Measurements from ENCODE around the gene GLTPD2. TPM values are rescaled to one million over a fixed set of nuclear protein-coding genes. Genes with fewer than 3 reads are reported as not detected.
"Not testable (repeated sequence)": the region's sequence is repeated elsewhere in the genome, so short reads cannot be mapped to it uniquely, and the experiment has no call there.

The GLTPD2 gene
- total RNA-seq, 2 donors from 2014 or later = not detected

- Mint-ChIP-seq H3K27ac (peak overlapping the region in 1 of 2 donors; percentile 23), H3K9me3 (no peaks in the 10 kb centered on the region), H3K36me3 (no peaks in the 10 kb centered on the region)
- DNase-seq (ENCODE audit: low spot score in 2 of 2) = no peak
- ATAC-seq = no peak
These were observed 34.8 kb downstream of the GLTPD2 start for GRCh38 chr17:4823373-4824089.

GRCh38 chr17:4827399-4827798 is 38.6 kb downstream of the GLTPD2 start:
- no peak overlapping the region for H3K27ac Mint-ChIP-seq
- H3K9me3 Mint-ChIP-seq = no peaks in the 10 kb centered on the region
- DNase-seq (ENCODE audit: low spot score in 2 of 2) = no peak
- no peaks in the 10 kb centered on the region for H3K36me3 Mint-ChIP-seq
- ATAC-seq = no peak

- ATAC-seq = peak; percentile 31 to 45
- not testable (repeated sequence) for DNase-seq (ENCODE audit: low spot score in 2 of 2); H3K9me3 Mint-ChIP-seq
- peaks cover 0 to 11% of the 10 kb centered on the region in 2 donors for H3K36me3 Mint-ChIP-seq
- H3K27ac Mint-ChIP-seq = peak overlapping the region; percentile 74 to 98
These were observed 44.0 kb downstream of the GLTPD2 start for GRCh38 chr17:4832829-4833177.

GRCh38 chr17:4833178-4833940 is 44.6 kb downstream of the GLTPD2 start, which contains the start of gene MINK1:
Gene MINK1 (plus strand): TSS chr17:4833340. CDS start chr17:4833584, 244 bp downstream.
- Mint-ChIP-seq H3K9me3 (no peaks in the 10 kb centered on the region), H3K27ac (peak within 1 kb of the TSS; percentile 74 to 98), H3K36me3 (peaks cover 0 to 14% of the 10 kb centered on the region in 2 donors)
- DNase-seq (ENCODE audit: low spot score in 2 of 2) (peak; percentile 87 to 92), ATAC-seq (peak; percentile 89 to 93)

- H3K36me3 Mint-ChIP-seq = peaks cover 0 to 14% of the 10 kb centered on the region in 2 donors
- no peaks in the 10 kb centered on the region for H3K9me3 Mint-ChIP-seq
- DNase-seq (ENCODE audit: low spot score in 2 of 2) = no peak
- peak overlapping the region; percentile 74 to 83 for H3K27ac Mint-ChIP-seq
- no peak for ATAC-seq
These were observed 45.3 kb downstream of the GLTPD2 start for GRCh38 chr17:4833941-4834680.

GRCh38 chr17:4834681-4835020 is 45.9 kb downstream of the GLTPD2 start:
- Mint-ChIP-seq H3K27ac (peak overlapping the region in 1 of 2 donors; percentile 24), H3K36me3 (peaks cover 0 to 20% of the 10 kb centered on the region in 2 donors), H3K9me3 (no peaks in the 10 kb centered on the region)
- DNase-seq (ENCODE audit: low spot score in 2 of 2) = no peak
- no peak for ATAC-seq

GRCh38 chr17:4836221-4836620 is 47.5 kb downstream of the GLTPD2 start:
- Mint-ChIP-seq H3K36me3 (peaks cover 0 to 29% of the 10 kb centered on the region in 2 donors), H3K27ac (no peak overlapping the region), H3K9me3 (no peaks in the 10 kb centered on the region)
- DNase-seq (ENCODE audit: low spot score in 2 of 2) = no peak
- no peak for ATAC-seq

GRCh38 chr17:4837471-4838308 is 48.9 kb downstream of the GLTPD2 start:
- ATAC-seq = no peak
- no peak overlapping the region for H3K27ac Mint-ChIP-seq
- peaks cover 0 to 29% of the 10 kb centered on the region in 2 donors for H3K36me3 Mint-ChIP-seq
- no peaks in the 10 kb centered on the region for H3K9me3 Mint-ChIP-seq
- DNase-seq (ENCODE audit: low spot score in 2 of 2) = no peak

- Mint-ChIP-seq H3K27ac (no peak overlapping the region), H3K36me3 (peaks cover 0 to 29% of the 10 kb centered on the region in 2 donors), H3K9me3 (no peaks in the 10 kb centered on the region)
- no peak for ATAC-seq
- DNase-seq (ENCODE audit: low spot score in 2 of 2) = no peak
These were observed 49.6 kb downstream of the GLTPD2 start for GRCh38 chr17:4838309-4838785.

- H3K27ac Mint-ChIP-seq = peak overlapping the region in 1 of 2 donors; percentile 12
- H3K9me3 Mint-ChIP-seq = no peaks in the 10 kb centered on the region
- no peak for DNase-seq (ENCODE audit: low spot score in 2 of 2)
- peaks cover 0 to 23% of the 10 kb centered on the region in 2 donors for H3K36me3 Mint-ChIP-seq
- ATAC-seq = peak; percentile 41 to 55
These were observed 50.5 kb downstream of the GLTPD2 start for GRCh38 chr17:4839221-4839620.

Other genes starting within 250 kb of the GLTPD2 start
- gene MYBBP1A, start 233.6 kb upstream of the GLTPD2 start, total RNA-seq = 10 to 100 TPM; 62.3 to 71.3 TPM
- gene GGT6, start 228.4 kb upstream of the GLTPD2 start, total RNA-seq = not detected
- gene SMTNL2, start 204.4 kb upstream of the GLTPD2 start, total RNA-seq = not detected
- under 1 TPM in 1 of 2 donors, not detected in 1; 0.14 TPM for gene ALOX15, start 147.3 kb upstream of the GLTPD2 start, total RNA-seq
- 100 to 1,000 TPM in 1 of 2 donors, 10 to 100 TPM in 1; 99.1 to 126 TPM for gene PELP1, start 84.8 kb upstream of the GLTPD2 start, total RNA-seq
- gene ARRB2, start 78.3 kb upstream of the GLTPD2 start, total RNA-seq = 100 to 1,000 TPM; 209 to 271 TPM
- 10 to 100 TPM; 22.8 to 24.5 TPM for gene MED11, start 57.5 kb upstream of the GLTPD2 start, total RNA-seq
- gene ZMYND15, start 49.1 kb upstream of the GLTPD2 start, total RNA-seq = under 1 TPM; 0.29 to 0.36 TPM
- gene CXCL16, start 49.0 kb upstream of the GLTPD2 start, total RNA-seq = 1 to 10 TPM; 4.9 to 6.1 TPM
- not detected for gene TM4SF5, start 17.1 kb upstream of the GLTPD2 start, total RNA-seq
- under 1 TPM in 1 of 2 donors, not detected in 1; 0.50 TPM for gene VMO1, start 2.6 kb upstream of the GLTPD2 start, total RNA-seq
- 100 to 1,000 TPM; 133 to 135 TPM for gene PSMB6, start 7.2 kb downstream of the GLTPD2 start, total RNA-seq
- gene PLD2, start 18.2 kb downstream of the GLTPD2 start, total RNA-seq = 10 to 100 TPM; 23.6 to 31.4 TPM
- 10 to 100 TPM; 83.0 to 84.9 TPM for gene MINK1, start 44.4 kb downstream of the GLTPD2 start, total RNA-seq
- 1 to 10 TPM in 1 of 2 donors, under 1 TPM in 1; 0.59 to 2.9 TPM for gene C17orf107, start 110.6 kb downstream of the GLTPD2 start, total RNA-seq
- under 1 TPM in 1 of 2 donors, not detected in 1; 0.27 TPM for gene CHRNE, start 114.1 kb downstream of the GLTPD2 start, total RNA-seq
- not detected for gene GP1BA, start 143.3 kb downstream of the GLTPD2 start, total RNA-seq
- 10 to 100 TPM; 69.4 to 89.1 TPM for gene SLC25A11, start 151.1 kb downstream of the GLTPD2 start, total RNA-seq
- 100 to 1,000 TPM; 188 to 241 TPM for gene RNF167, start 151.3 kb downstream of the GLTPD2 start, total RNA-seq
- gene PFN1, start 159.6 kb downstream of the GLTPD2 start, total RNA-seq = 1,000 to 10,000 TPM; 1,929 to 1,966 TPM
- gene ENO3, start 162.2 kb downstream of the GLTPD2 start, total RNA-seq = 10 to 100 TPM; 32.1 to 47.9 TPM
- gene SPAG7, start 178.9 kb downstream of the GLTPD2 start, total RNA-seq = 10 to 100 TPM; 70.3 to 94.6 TPM
- 10 to 100 TPM; 66.2 to 82.3 TPM for gene CAMTA2, start 198.7 kb downstream of the GLTPD2 start, total RNA-seq
- 1 to 10 TPM in 1 of 2 donors, under 1 TPM in 1; 0.53 to 2.6 TPM for gene INCA1, start 208.6 kb downstream of the GLTPD2 start, total RNA-seq
- gene KIF1C, start 209.0 kb downstream of the GLTPD2 start, total RNA-seq = 10 to 100 TPM; 37.9 to 42.4 TPM
- under 1 TPM; 0.20 to 0.23 TPM for gene SLC52A1, start 246.5 kb downstream of the GLTPD2 start, total RNA-seq